RWPE2 (cell line): ENCODE data around the gene SUSD6.

Source experiments
- ATAC-seq: fragments of 200-7000 bp; cut with Tn5 transposase; 3 replicates; pipeline ENCODE4 v1.9.1; 2021; ENCODE audit warnings: low read depth
- DNase-seq: peaks from one replicate; pipeline ENCODE4 v3.0.0-alpha.2; 2020; ENCODE audit warnings: low spot score
- H3K27ac ChIP-seq: fragments of 450-650 bp; 2 replicates; pipeline ENCODE4 v1.5.1; 2017; ENCODE audit warnings: mild to moderate bottlenecking; ENCODE audit not compliant: poor library complexity, severe bottlenecking
- H3K27me3 ChIP-seq: fragments of 250-450 bp; sonication (Bioruptor Pico); 2 replicates; pipeline ENCODE4 v1.5.1; 2021; ENCODE audit warnings: mild to moderate bottlenecking, moderate library complexity; ENCODE audit not compliant: insufficient read depth, poor library complexity, severe bottlenecking
- H3K36me3 ChIP-seq: fragments of 250-450 bp; sonication (Bioruptor Pico); 2 replicates; pipeline ENCODE4 v1.5.1; 2020; ENCODE audit warnings: low read depth, mild to moderate bottlenecking, moderate library complexity
- H3K4me1 ChIP-seq: fragments of 250-450 bp; sonication (Bioruptor Pico); 2 replicates; pipeline ENCODE4 v1.5.1; 2021; ENCODE audit warnings: mild to moderate bottlenecking, moderate library complexity; ENCODE audit not compliant: insufficient read depth, poor library complexity, severe bottlenecking
- H3K4me3 ChIP-seq: fragments of 250-450 bp; sonication (Bioruptor Pico); 2 replicates; pipeline ENCODE4 v1.5.1; 2021; ENCODE audit warnings: mild to moderate bottlenecking, moderate library complexity; ENCODE audit not compliant: severe bottlenecking
- H3K9me3 ChIP-seq: fragments of 250-450 bp; sonication (Bioruptor Pico); 2 replicates; pipeline ENCODE4 v1.5.1; 2021; ENCODE audit warnings: mild to moderate bottlenecking, moderate library complexity; ENCODE audit not compliant: severe bottlenecking
- CTCF ChIP-seq: fragments of 450-650 bp; IDR thresholded peaks from one replicate; pipeline ENCODE4 v1.5.1; 2017; ENCODE audit warnings: mild to moderate bottlenecking, moderate library complexity; ENCODE audit not compliant: poor library complexity, severe bottlenecking

The SUSD6 gene

GRCh38 chr14:69580009-69580577 is 31.3 kb upstream of the SUSD6 start:
- Histone ChIP-seq H3K4me1 (no peaks in the 10 kb centered on the region), H3K4me3 (no peak overlapping the region), H3K9me3 (no peaks in the 10 kb centered on the region), H3K27ac (no peak overlapping the region), H3K36me3 (no peaks in the 10 kb centered on the region), H3K27me3 (peaks cover 15% of the 10 kb centered on the region)
- TF ChIP-seq CTCF, result peak; percentile 53
- ATAC-seq (peak; percentile 86), DNase-seq (no peak)

- ATAC-seq (no peak), DNase-seq (no peak)
- Histone ChIP-seq H3K4me1 (no peaks in the 10 kb centered on the region), H3K27me3 (peaks cover 2% of the 10 kb centered on the region), H3K36me3 (no peaks in the 10 kb centered on the region), H3K4me3 (no peak overlapping the region), H3K9me3 (no peaks in the 10 kb centered on the region), H3K27ac (no peak overlapping the region)
- TF ChIP-seq CTCF, result no peak
These were observed 30.0 kb upstream of the SUSD6 start for GRCh38 chr14:69581316-69581935.

DNA sequence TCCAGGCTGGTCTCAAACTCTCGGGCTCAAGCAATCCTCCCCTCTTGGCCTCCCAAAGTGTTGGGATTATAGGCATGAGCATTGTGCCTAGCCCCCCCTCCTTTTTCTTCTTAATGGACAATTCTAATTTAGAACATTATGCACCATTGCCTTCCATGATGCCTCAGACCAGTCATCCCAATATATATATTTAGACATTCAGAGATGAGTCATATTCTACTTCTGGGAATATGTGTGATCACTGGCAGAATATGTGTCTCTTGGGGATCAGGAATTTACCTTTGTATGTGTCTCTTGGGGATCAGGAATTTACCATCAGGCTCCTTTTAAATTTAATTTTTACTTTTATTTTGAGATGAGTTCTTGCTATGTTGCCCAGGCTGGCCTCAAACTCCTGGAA is 29.2 kb upstream of the SUSD6 start:
- Histone ChIP-seq H3K27me3 (peaks cover under 1% of the 10 kb centered on the region), H3K4me1 (no peaks in the 10 kb centered on the region), H3K9me3 (no peaks in the 10 kb centered on the region), H3K4me3 (no peak overlapping the region), H3K36me3 (no peaks in the 10 kb centered on the region), H3K27ac (no peak overlapping the region)
- no peak for TF ChIP-seq CTCF
- DNase-seq (no peak), ATAC-seq (no peak)

DNA sequence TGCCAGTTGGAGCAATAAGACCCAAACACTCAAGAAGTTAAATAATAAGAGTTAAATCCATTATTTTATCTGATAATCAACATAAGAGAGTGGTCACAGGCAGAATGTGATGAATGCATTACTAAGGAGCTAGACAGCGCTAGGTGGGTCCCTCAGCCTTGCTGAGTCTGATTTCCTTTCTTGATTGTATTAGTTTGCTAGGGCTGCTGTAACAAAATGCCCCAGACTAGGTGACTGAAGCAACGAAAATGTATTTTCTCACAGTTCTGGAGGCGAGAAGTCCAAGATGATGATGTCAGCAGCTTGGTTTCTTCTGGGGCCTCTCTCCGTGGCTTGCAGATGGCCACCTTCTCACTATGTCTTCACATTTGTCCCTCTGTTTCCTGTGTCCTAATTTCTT is 28.6 kb upstream of the SUSD6 start:
- Histone ChIP-seq H3K4me3 (no peak overlapping the region), H3K9me3 (no peaks in the 10 kb centered on the region), H3K27ac (no peak overlapping the region), H3K4me1 (no peaks in the 10 kb centered on the region), H3K36me3 (no peaks in the 10 kb centered on the region), H3K27me3 (no peaks in the 10 kb centered on the region)
- ATAC-seq (no peak), DNase-seq (no peak)
- TF ChIP-seq CTCF, result no peak

DNA sequence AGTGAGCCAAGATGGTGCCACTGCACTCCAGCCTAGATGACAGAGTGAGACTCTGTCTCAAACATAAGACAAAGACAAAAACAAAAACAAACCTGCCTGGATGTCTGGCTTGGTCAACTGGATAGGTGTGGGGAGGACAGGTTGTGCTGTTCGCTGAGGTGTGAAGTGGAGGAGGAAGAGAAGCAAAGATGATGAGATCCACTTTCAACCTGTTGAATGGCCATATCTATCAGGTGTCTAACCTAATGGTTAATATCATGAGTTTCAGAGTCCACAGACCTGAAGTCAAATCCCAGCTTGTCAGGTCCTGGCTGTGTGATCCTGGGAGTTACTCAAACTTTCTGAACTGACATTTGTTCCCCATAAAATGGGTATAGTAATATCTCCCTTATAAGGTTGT is 27.0 kb upstream of the SUSD6 start:
- Histone ChIP-seq H3K9me3 (no peaks in the 10 kb centered on the region), H3K27ac (no peak overlapping the region), H3K4me3 (no peak overlapping the region), H3K4me1 (no peaks in the 10 kb centered on the region), H3K27me3 (no peaks in the 10 kb centered on the region), H3K36me3 (no peaks in the 10 kb centered on the region)
- ATAC-seq, result no peak
- TF ChIP-seq CTCF, result no peak
- no peak for DNase-seq
